Panc1 (cell line): Measurements from ENCODE around the gene CRTAC1. TPM values are rescaled to one million over a fixed set of nuclear protein-coding genes. Genes with fewer than 3 reads are reported as not detected.

ENCODE experiments used
- ATAC-seq: fragments of 200-7000 bp; cut with Tn5 transposase; 2 replicates; pipeline ENCODE4 v1.9.1; 2020; ENCODE audit warnings: mild to moderate bottlenecking, moderate library complexity
- BruUV-seq: library from RNA; stranded (reverse); fragments of 400-500 nt; replicated peaks from 2 replicates; lab custom pipeline; 2021; lab: Mats Ljungman, UMichigan
- CTCF ChIA-PET: fragments of 300-600 bp; sonication (Branson Sonifier 250); formaldehyde crosslinking; loops from one replicate; lab custom pipeline; 2022; ENCODE audit warnings: antibody characterized with exemption; lab: Charles Lee
- POLR2A ChIA-PET: fragments of 300-600 bp; sonication (Branson Sonifier 250); formaldehyde crosslinking; loops from one replicate; lab custom pipeline; 2022; ENCODE audit warnings: antibody characterized with exemption; lab: Charles Lee
- DNase-seq: peaks from one replicate; pipeline ENCODE4 v3.0.0-alpha.2; 2010; ENCODE audit warnings: low read depth, low spot score
- H3K27ac ChIP-seq: 2 replicates; pipeline ENCODE4 v1.5.1; 2011; ENCODE audit warnings: mild to moderate bottlenecking, low read length, inconsistent platforms
- H3K27me3 ChIP-seq: fragments of 200-500 bp; sonication (Bioruptor generic); 2 replicates; pipeline ENCODE4 v1.6.0; 2014; ENCODE audit warnings: low read length, inconsistent platforms; ENCODE audit not compliant: control insufficient read depth, insufficient read depth
- H3K36me3 ChIP-seq: fragments of 200-500 bp; sonication (Bioruptor generic); 2 replicates; pipeline ENCODE4 v1.5.1; 2014; ENCODE audit warnings: inconsistent platforms, mild to moderate bottlenecking, low read length, moderate library complexity; ENCODE audit not compliant: control insufficient read depth, insufficient read depth
- H3K4me1 ChIP-seq: 2 replicates; pipeline ENCODE4 v1.5.1; 2011; ENCODE audit warnings: inconsistent platforms, mild to moderate bottlenecking, low read length, moderate library complexity; ENCODE audit not compliant: control insufficient read depth, insufficient read depth
- H3K4me3 ChIP-seq, 2 experiments: 2 replicates each; pipeline ENCODE4 v1.5.1; 2011 to 2012; ENCODE audit warnings: low read depth in 2 of 2, low read length in 2 of 2, mild to moderate bottlenecking in 2 of 2, inconsistent platforms in 1 of 2, moderate library complexity in 1 of 2
- H3K9me3 ChIP-seq: fragments of 200-500 bp; sonication (Bioruptor generic); 2 replicates; pipeline ENCODE4 v1.5.1; 2014; ENCODE audit warnings: low read depth, mild to moderate bottlenecking, inconsistent platforms, low read length, moderate library complexity; ENCODE audit not compliant: control insufficient read depth, insufficient read depth
- POLR2AphosphoS5 ChIP-seq: IDR thresholded peaks from 2 replicates; pipeline ENCODE4 v1.6.1; 2012; ENCODE audit warnings: mild to moderate bottlenecking, low read depth, low read length, moderate library complexity
- SIN3A ChIP-seq: IDR thresholded peaks from 2 replicates; pipeline ENCODE4 v1.6.1; 2012; ENCODE audit warnings: low read depth, mild to moderate bottlenecking, low read length, moderate library complexity, borderline replicate concordance; ENCODE audit not compliant: insufficient read depth
- TCF7L2 ChIP-seq: IDR thresholded peaks from 2 replicates; pipeline ENCODE4 v1.6.1; 2011; ENCODE audit warnings: mild to moderate bottlenecking, low read depth, low read length, inconsistent platforms
- in situ Hi-C: cut with HindIII; loops from 2 replicates; pipeline ENCODE4 v1.10.0; 2016; ENCODE audit warnings: low sequenced_read_pairs, low pct_unique_long_range_greater_than_20kb
- intact Hi-C: fragments of 100-400 bp; cut with micrococcal nuclease; formaldehyde crosslinking; loops from one replicate; pipeline ENCODE4 v1.10.0; 2022; ENCODE audit not compliant: unreplicated experiment
- total RNA-seq: library from RNA; stranded (reverse); gene quantifications from one replicate; pipeline ENCODE4 v1.2.1, GENCODE V29; 2021; ENCODE audit not compliant: unreplicated experiment
- TF ChIP-seq, protein P1 (sequence below), 2 experiments: IDR thresholded peaks; 2 replicates each; pipeline ENCODE4 v1.6.1; 2011 to 2012; ENCODE audit warnings: low read depth in 2 of 2, control low read depth in 1 of 2, low read length in 1 of 2, mild to moderate bottlenecking in 1 of 2, moderate library complexity in 1 of 2; ENCODE audit not compliant: insufficient read depth in 1 of 2
- TF ChIP-seq, protein P2 (sequence below): fragments of 450-650 bp; IDR thresholded peaks from 2 replicates; pipeline ENCODE4 v1.5.1; 2017; ENCODE audit warnings: mild to moderate bottlenecking

The CRTAC1 gene
- total RNA-seq, 1 experiment from 2014 or later = 0.23 TPM

GRCh38 chr10:97974526-97975525 is 55.6 kb downstream of the CRTAC1 start:
- Histone ChIP-seq H3K4me3 (no peak overlapping the region), H3K27ac (no peak overlapping the region), H3K9me3 (no peaks in the 10 kb centered on the region), H3K36me3 (no peaks in the 10 kb centered on the region), H3K27me3 (peaks cover 65% of the 10 kb centered on the region), H3K4me1 (no peaks in the 10 kb centered on the region)
- no peak for TF ChIP-seq TCF7L2
- TF ChIP-seq, protein P1, sequence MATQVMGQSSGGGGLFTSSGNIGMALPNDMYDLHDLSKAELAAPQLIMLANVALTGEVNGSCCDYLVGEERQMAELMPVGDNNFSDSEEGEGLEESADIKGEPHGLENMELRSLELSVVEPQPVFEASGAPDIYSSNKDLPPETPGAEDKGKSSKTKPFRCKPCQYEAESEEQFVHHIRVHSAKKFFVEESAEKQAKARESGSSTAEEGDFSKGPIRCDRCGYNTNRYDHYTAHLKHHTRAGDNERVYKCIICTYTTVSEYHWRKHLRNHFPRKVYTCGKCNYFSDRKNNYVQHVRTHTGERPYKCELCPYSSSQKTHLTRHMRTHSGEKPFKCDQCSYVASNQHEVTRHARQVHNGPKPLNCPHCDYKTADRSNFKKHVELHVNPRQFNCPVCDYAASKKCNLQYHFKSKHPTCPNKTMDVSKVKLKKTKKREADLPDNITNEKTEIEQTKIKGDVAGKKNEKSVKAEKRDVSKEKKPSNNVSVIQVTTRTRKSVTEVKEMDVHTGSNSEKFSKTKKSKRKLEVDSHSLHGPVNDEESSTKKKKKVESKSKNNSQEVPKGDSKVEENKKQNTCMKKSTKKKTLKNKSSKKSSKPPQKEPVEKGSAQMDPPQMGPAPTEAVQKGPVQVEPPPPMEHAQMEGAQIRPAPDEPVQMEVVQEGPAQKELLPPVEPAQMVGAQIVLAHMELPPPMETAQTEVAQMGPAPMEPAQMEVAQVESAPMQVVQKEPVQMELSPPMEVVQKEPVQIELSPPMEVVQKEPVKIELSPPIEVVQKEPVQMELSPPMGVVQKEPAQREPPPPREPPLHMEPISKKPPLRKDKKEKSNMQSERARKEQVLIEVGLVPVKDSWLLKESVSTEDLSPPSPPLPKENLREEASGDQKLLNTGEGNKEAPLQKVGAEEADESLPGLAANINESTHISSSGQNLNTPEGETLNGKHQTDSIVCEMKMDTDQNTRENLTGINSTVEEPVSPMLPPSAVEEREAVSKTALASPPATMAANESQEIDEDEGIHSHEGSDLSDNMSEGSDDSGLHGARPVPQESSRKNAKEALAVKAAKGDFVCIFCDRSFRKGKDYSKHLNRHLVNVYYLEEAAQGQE (IDR thresholded peaks at IDR 0.05; ENCODE audit: insufficient read depth in 1 of 2, low read depth in 2 of 2, low read length in 1 of 2) = no peak
- no peak for DNase-seq
- POLR2A ChIA-PET = no interaction called here
- no peak for ATAC-seq
- BruUV-seq = no TSS peak
- CTCF ChIA-PET = no interaction called here
- intact Hi-C loops = no loop called here
- in situ Hi-C loops = no loop called here

DNA sequence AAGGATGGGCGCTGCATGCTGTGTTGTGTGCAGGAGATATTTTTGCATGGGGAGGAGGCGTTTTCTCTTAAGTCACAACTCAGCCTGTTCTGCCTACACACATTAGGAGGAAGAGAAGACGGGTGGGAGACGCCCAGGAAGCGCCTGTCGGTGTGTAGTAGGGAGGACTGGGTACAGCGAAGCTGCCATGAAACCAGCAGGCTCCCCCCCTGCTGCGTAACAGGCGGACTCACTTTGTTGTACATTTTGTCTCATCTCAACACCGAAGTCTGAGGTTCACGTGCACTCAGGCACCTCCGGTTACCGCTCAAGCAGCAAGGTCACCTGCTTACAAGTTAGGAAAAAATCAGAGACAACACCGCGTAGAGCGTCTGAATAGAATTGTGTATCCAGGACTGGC is 56.3 kb downstream of the CRTAC1 start:
- no TSS peak for BruUV-seq

More for the DNA sequence above, 56.3 kb downstream of the CRTAC1 start:
- no peaks in the 10 kb centered on the region for H3K4me1 ChIP-seq
- intact Hi-C loops (no loop called here), in situ Hi-C loops (no loop called here)
- DNase-seq (no peak), ATAC-seq (no peak)
- POLR2A ChIA-PET = no interaction called here
- H3K27me3 ChIP-seq = peaks cover 71% of the 10 kb centered on the region
- H3K9me3 ChIP-seq = no peaks in the 10 kb centered on the region
- no peak overlapping the region for H3K27ac ChIP-seq
- TF ChIP-seq SIN3A (no peak), TCF7L2 (no peak), POLR2AphosphoS5 (no peak)
- TF ChIP-seq, protein P1 (IDR thresholded peaks at IDR 0.05; ENCODE audit: insufficient read depth in 1 of 2, low read depth in 2 of 2, low read length in 1 of 2) = no peak
- TF ChIP-seq, protein P2, sequence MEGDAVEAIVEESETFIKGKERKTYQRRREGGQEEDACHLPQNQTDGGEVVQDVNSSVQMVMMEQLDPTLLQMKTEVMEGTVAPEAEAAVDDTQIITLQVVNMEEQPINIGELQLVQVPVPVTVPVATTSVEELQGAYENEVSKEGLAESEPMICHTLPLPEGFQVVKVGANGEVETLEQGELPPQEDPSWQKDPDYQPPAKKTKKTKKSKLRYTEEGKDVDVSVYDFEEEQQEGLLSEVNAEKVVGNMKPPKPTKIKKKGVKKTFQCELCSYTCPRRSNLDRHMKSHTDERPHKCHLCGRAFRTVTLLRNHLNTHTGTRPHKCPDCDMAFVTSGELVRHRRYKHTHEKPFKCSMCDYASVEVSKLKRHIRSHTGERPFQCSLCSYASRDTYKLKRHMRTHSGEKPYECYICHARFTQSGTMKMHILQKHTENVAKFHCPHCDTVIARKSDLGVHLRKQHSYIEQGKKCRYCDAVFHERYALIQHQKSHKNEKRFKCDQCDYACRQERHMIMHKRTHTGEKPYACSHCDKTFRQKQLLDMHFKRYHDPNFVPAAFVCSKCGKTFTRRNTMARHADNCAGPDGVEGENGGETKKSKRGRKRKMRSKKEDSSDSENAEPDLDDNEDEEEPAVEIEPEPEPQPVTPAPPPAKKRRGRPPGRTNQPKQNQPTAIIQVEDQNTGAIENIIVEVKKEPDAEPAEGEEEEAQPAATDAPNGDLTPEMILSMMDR = no peak
- no peaks in the 10 kb centered on the region for H3K36me3 ChIP-seq
- no peak overlapping the region for H3K4me3 ChIP-seq
- CTCF ChIA-PET = no interaction called here
